Ureter (tissue), 1 donor: ENCODE data around the gene TOR4A. TPM values are rescaled to one million over a fixed set of nuclear protein-coding genes. Genes with fewer than 3 reads are reported as not detected.
"Not testable (repeated sequence)": the region's sequence is repeated elsewhere in the genome, so short reads cannot be mapped to it uniquely, and the experiment has no call there.

Source experiments
- DNase-seq: peaks from one replicate; pipeline ENCODE4 v3.0.0-alpha.2; 2020; ENCODE audit warnings: low spot score
- total RNA-seq: library from RNA; stranded (reverse); gene quantifications from one replicate; pipeline ENCODE4 v1.2.4, GENCODE V29; 2023
- donor health status: DM: yes; HTN: yes; CAD: no.

TOR4A gene
- total RNA-seq, 1 donor from 2014 or later = 15.4 TPM

GRCh38 chr9:137252555-137253506, 24.7 kb upstream of the TOR4A start:
- DNase-seq = no peak

- DNase-seq = no peak
Observed at GRCh38 chr9:137253717-137254623, 23.6 kb upstream of the TOR4A start.

GRCh38 chr9:137254624-137255447, 22.7 kb upstream of the TOR4A start, which contains the start of gene NELFB:
Gene NELFB, plus strand, starts transcription at chr9:137255327.
- peak; percentile 94 for DNase-seq

GRCh38 chr9:137255448-137256114, 21.9 kb upstream of the TOR4A start:
- DNase-seq = no peak

- no peak for DNase-seq
Observed at GRCh38 chr9:137256362-137256761, 21.2 kb upstream of the TOR4A start.

- no peak for DNase-seq
Observed at GRCh38 chr9:137256856-137257255, 20.7 kb upstream of the TOR4A start.

- not testable (repeated sequence) for DNase-seq
Observed at GRCh38 chr9:137262173-137262908, 15.2 kb upstream of the TOR4A start.

- no peak for DNase-seq
Observed at GRCh38 chr9:137262909-137263285, 14.6 kb upstream of the TOR4A start.

GRCh38 chr9:137263506-137263905, 14.0 kb upstream of the TOR4A start:
- no peak for DNase-seq

- no peak for DNase-seq
Observed at GRCh38 chr9:137264067-137264466, 13.5 kb upstream of the TOR4A start.

GRCh38 chr9:137265496-137266161, 11.9 kb upstream of the TOR4A start:
- DNase-seq = no peak

GRCh38 chr9:137266162-137266527, 11.4 kb upstream of the TOR4A start:
- DNase-seq = no peak

- DNase-seq = no peak
Observed at GRCh38 chr9:137266585-137267453, 10.7 kb upstream of the TOR4A start.

- no peak for DNase-seq
Observed at GRCh38 chr9:137267933-137268355, 9.6 kb upstream of the TOR4A start.

GRCh38 chr9:137268538-137269201, 8.9 kb upstream of the TOR4A start:
- no peak for DNase-seq

GRCh38 chr9:137269231-137269772, 8.2 kb upstream of the TOR4A start:
- peak; percentile 79 for DNase-seq

- no peak for DNase-seq
Observed at GRCh38 chr9:137270929-137271695, 6.4 kb upstream of the TOR4A start.
